Esophagus muscularis mucosa (tissue), 4 donors: Measurements from ENCODE around the gene SLCO4A1.

ENCODE experiments used
- CTCF ChIP-seq, 3 experiments: fragments of 200-600 bp in 2 of 3; fragments of 450-650 bp in 1 of 3; sonication (generic) in 2 of 3; IDR thresholded peaks; one replicate each; pipeline ENCODE4 v1.5.1; 2017 to 2019; ENCODE audit warnings: antibody characterized with exemption in 3 of 3, mild to moderate bottlenecking in 2 of 3, moderate library complexity in 1 of 3
- EP300 ChIP-seq: sonication (generic); formaldehyde crosslinking; IDR thresholded peaks from one replicate; pipeline ENCODE4 v1.6.1; 2017; ENCODE audit warnings: antibody characterized with exemption
- POLR2A ChIP-seq: fragments of 450-650 bp; IDR thresholded peaks from one replicate; pipeline ENCODE4 v1.6.1; 2017; ENCODE audit warnings: antibody characterized with exemption, moderate library complexity, mild to moderate bottlenecking, low read depth

DNA sequence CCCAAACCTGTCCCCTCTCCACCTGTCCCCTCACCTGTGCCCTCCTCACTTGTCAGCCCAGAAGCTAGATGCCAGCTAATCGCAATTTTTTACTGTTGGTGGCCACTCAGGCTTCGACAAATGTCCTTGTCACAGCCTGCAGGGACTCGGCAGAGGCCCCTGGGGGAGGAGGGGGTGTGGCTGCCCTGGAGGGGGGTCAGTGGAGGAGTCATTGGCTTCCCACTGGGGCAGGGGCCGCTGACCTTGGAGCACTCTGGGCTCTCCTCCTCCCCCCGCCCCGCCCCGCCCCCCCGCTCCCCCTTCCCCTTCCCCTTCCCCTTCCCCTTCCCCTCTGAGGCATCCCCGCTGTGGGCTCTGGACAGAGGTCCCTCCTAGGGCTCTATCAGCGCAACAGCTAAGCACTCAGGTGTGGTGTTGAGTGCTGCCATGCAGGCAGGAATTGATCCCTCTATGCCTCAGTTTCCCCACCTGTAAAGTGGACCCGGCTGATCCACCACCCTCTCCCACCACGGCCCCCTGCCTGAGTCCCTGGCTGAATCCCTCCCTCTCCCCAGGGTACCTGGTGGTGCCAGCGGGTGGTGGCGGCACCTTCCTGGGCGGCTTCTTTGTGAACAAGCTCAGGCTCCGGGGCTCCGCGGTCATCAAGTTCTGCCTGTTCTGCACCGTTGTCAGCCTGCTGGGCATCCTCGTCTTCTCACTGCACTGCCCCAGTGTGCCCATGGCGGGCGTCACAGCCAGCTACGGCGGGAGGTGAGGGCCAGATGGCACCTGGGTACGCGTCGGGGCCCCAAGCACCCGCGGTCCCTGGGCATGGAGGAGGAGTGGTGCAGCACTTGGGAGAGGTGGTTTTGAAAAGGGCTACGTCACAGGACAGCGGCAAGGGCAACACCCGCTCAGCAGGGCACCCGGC, 23.8 kb downstream of the SLCO4A1 start:
- TF ChIP-seq POLR2A (no peak), CTCF (IDR thresholded peaks at IDR 0.05) (no peak), EP300 (no peak)
